Heart left ventricle (tissue), 16 donors: Measurements from ENCODE around the gene KRTAP9-2. TPM values are rescaled to one million over a fixed set of nuclear protein-coding genes. Genes with fewer than 3 reads are reported as not detected.
"Not testable (repeated sequence)": the region's sequence is repeated elsewhere in the genome, so short reads cannot be mapped to it uniquely, and the experiment has no call there.

Experiments
- ATAC-seq, 4 donors: fragments of 200-7000 bp; cut with Tn5 transposase; one replicate each; pipeline ENCODE4 v1.9.1; 2020 to 2022; ENCODE audit warnings: moderate library complexity in 4 of 4, mild to moderate bottlenecking in 3 of 4, moderate number of reproducible peaks in 1 of 4
- DNase-seq, 5 donors: peaks; one replicate each; pipeline ENCODE4 v3.0.0-alpha.2; 2020
- H3K27ac ChIP-seq, 12 donors: fragments of 200-600 bp; sonication (generic) in 4 of 12; one replicate each; pipeline versions ENCODE4 v1.5.0 to v1.8.0; 2016 to 2022; ENCODE audit warnings: mild to moderate bottlenecking in 2 of 12
- H3K27me3 ChIP-seq, 9 donors: fragments of 200-600 bp; sonication (generic) in 2 of 9; one replicate each; pipeline versions ENCODE4 v1.5.1 to v1.8.0; 2016 to 2022; ENCODE audit warnings: mild to moderate bottlenecking in 3 of 9
- H3K36me3 ChIP-seq, 9 donors: fragments of 200-600 bp; sonication (generic) in 2 of 9; one replicate each; pipeline versions ENCODE4 v1.5.0 to v1.8.0; 2018 to 2022; ENCODE audit warnings: mild to moderate bottlenecking in 2 of 9
- H3K4me1 ChIP-seq, 12 donors: fragments of 200-600 bp; sonication (generic) in 4 of 12; one replicate each; pipeline versions ENCODE4 v1.5.0 to v1.8.0; 2016 to 2022; ENCODE audit warnings: mild to moderate bottlenecking in 3 of 12
- H3K4me3 ChIP-seq, 12 donors: fragments of 200-600 bp; sonication (generic) in 4 of 12; one replicate each; pipeline versions ENCODE4 v1.5.0 to v1.8.0; 2017 to 2022; ENCODE audit warnings: mild to moderate bottlenecking in 9 of 12, moderate library complexity in 4 of 12
- H3K9me3 ChIP-seq, 12 donors: fragments of 200-600 bp; sonication (generic) in 4 of 12; one replicate each; pipeline versions ENCODE4 v1.5.0 to v1.8.0; 2016 to 2022; ENCODE audit warnings: mild to moderate bottlenecking in 1 of 12
- POLR2A ChIP-seq, 2 donors: fragments of 450-650 bp; IDR thresholded peaks; one replicate each; pipeline ENCODE4 v1.6.1; 2017; ENCODE audit warnings: antibody characterized with exemption in 2 of 2, mild to moderate bottlenecking in 2 of 2, moderate library complexity in 2 of 2
- WGBS, 4 donors: extraction: QIAGEN DNeasy Blood & Tissue Kit in 2 of 4; methylation state at CpG; one replicate each; pipeline versions ENCODE4 v1.1.5 to v1.1.7; 2013 to 2018; 5-methylcytosine and 5-hydroxymethylcytosine counted together
- intact Hi-C, 10 donors: fragments of 100-400 bp; cut with DNase I; formaldehyde crosslinking; loops; one replicate each; pipeline versions ENCODE4 v1.11.1 to v1.14.2; 2022
- polyA plus RNA-seq, 2 donors: library from polyadenylated mRNA; stranded (reverse); fragments of 200-250 nt; gene quantifications; one replicate each; pipeline ENCODE4 v1.2.3, GENCODE V29; 2013
- total RNA-seq, 9 donors: library from RNA; depleted of rRNA in 2 of 9; stranded (reverse); fragments of >200 nt in 2 of 9; fragmentation: NEBNext Ultra II Directional in 3 of 9; extraction: Animal tissue kit (Norgen Biotek cat#: 25700) in 3 of 9; gene quantifications; one replicate each; pipeline versions ENCODE4 v1.1.0 to v1.2.4, GENCODE V29; 2016 to 2023
- TF ChIP-seq, protein P1 (sequence below), 12 donors: fragments of 200-600 bp; sonication (generic) in 4 of 12; IDR thresholded peaks; one replicate each; pipeline versions ENCODE4 v1.5.0 to v1.8.0; 2018 to 2022; ENCODE audit warnings: antibody characterized with exemption in 12 of 12, mild to moderate bottlenecking in 5 of 12
- donor health status: ischemic (EF 13 %, LVEDD 7.1; RV severe dilation, severe dysfunction).
- donor health status: healthy with polysubstance abuse.
- donor health status: DM: no; HTN: yes; CAD: no.
- donor health status: DM: no; HTN: no; CAD: no.
- donor health status: ischemic (EF 25% LVEDD 6.9; RV normal size, moderate dysfunction).
- donor health status: ischemic (EF 25% LVEDD 5.7; RV mildly dilated, moderate dysfunction).
- donor health status: healthy.
- donor health status: DM: yes; HTN: yes; CAD: no.
- donor health status: ischemic (EF 35%, LVEDD 5.7; RV mildly dilated, moderate dysfunction).
- donor health status: nonischemic (EF 11% LVEDD 7.7; RV severe dilation, severe dysfunction).
- donor health status: DM: yes; HTN: yes; CAD: no.
- donor health status: PGD.
- donor health status: ischemic (EF 29% LVEDD 5.4; RV normal size, mild dysfunction).
- donor health status: nonischemic (EF 23%, LVEDD 6.1; RV moderate dilation, normal function).

The KRTAP9-2 gene
- total and polyA plus RNA-seq, 11 donors, result not detected

DNA sequence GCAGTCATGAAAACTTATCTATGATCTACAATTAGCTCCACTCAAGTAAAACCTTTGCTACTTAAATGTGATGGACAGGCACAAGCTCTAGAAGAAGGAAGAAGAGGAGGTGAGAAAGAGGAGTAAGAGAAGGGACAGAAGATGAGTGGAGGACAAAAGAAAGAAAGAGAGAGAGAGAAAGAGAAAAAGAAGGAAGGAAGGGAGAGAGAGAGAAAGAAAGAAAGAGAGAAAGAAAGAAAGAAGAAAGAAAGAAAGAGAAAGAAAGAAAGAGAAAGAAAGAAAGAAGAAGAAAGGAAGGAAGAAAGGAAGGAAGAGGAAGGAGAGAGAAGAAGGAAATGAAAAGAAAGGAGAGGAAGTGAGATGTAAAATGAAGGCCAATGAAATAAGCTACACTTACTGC lies 3.6 kb downstream of the KRTAP9-2 start:
- no peak overlapping the region for H3K4me3 ChIP-seq
- H3K9me3 ChIP-seq, result no peaks in the 10 kb centered on the region
- DNase-seq, result no peak
- no peaks in the 10 kb centered on the region for H3K36me3 ChIP-seq
- H3K27me3 ChIP-seq, result peaks cover 0 to 46% (median 6%) of the 10 kb centered on the region in 9 donors
- no peak for ATAC-seq
- H3K4me1 ChIP-seq, result no peaks in the 10 kb centered on the region
- no peak for TF ChIP-seq POLR2A (IDR thresholded peaks at IDR 0.05)
- TF ChIP-seq, protein P1, sequence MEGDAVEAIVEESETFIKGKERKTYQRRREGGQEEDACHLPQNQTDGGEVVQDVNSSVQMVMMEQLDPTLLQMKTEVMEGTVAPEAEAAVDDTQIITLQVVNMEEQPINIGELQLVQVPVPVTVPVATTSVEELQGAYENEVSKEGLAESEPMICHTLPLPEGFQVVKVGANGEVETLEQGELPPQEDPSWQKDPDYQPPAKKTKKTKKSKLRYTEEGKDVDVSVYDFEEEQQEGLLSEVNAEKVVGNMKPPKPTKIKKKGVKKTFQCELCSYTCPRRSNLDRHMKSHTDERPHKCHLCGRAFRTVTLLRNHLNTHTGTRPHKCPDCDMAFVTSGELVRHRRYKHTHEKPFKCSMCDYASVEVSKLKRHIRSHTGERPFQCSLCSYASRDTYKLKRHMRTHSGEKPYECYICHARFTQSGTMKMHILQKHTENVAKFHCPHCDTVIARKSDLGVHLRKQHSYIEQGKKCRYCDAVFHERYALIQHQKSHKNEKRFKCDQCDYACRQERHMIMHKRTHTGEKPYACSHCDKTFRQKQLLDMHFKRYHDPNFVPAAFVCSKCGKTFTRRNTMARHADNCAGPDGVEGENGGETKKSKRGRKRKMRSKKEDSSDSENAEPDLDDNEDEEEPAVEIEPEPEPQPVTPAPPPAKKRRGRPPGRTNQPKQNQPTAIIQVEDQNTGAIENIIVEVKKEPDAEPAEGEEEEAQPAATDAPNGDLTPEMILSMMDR (IDR thresholded peaks at IDR 0.05), result no peak
- no peak overlapping the region for H3K27ac ChIP-seq
- intact Hi-C loops, result no loop called here

DNA sequence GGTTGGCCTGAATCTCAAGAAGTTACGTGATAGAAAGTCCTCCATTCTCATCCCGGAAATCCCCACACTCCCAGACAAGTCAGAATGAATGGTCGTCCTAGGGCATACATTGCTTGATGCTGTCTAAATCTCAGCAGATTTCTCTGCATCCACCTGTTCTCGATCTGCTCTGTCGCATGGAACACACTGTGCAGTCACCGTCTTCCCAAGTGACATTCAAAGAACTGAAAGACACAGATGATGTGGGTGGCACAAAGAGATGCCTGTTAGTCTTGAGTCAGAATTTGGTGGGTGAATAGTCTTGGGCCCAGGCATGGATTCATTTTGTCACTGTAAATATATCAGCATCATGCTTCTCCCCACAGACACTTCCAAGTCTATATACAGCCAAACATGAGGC lies 5.3 kb downstream of the KRTAP9-2 start:
- H3K4me1 ChIP-seq, result no peaks in the 10 kb centered on the region
- intact Hi-C loops, result no loop called here
- H3K27me3 ChIP-seq, result peaks cover 0 to 35% (median 6%) of the 10 kb centered on the region in 9 donors
- H3K27ac ChIP-seq, result no peak overlapping the region
- 75 to 86% (median 85%) methylated on average over 6 of the region's 6 CpGs for WGBS, 4 donors
- no peaks in the 10 kb centered on the region for H3K9me3 ChIP-seq
- DNase-seq, result no peak
- TF ChIP-seq, protein P1 (IDR thresholded peaks at IDR 0.05), result no peak
- no peak for TF ChIP-seq POLR2A (IDR thresholded peaks at IDR 0.05)
- H3K36me3 ChIP-seq, result no peaks in the 10 kb centered on the region
- H3K4me3 ChIP-seq, result no peak overlapping the region
- no peak for ATAC-seq

- H3K4me1 ChIP-seq, ATAC-seq, H3K27ac ChIP-seq, intact Hi-C loops, H3K9me3 ChIP-seq, DNase-seq, H3K36me3 ChIP-seq, H3K4me3 ChIP-seq: not testable (repeated sequence)
- H3K27me3 ChIP-seq, result peaks cover 0 to 35% (median 6%) of the 10 kb centered on the region in 9 donors
- whole genome bisulfite sequencing, 4 donors, result 76 to 100% (median 84%) methylated on average over 1 of the region's 1 CpG
Observed at GRCh38 chr17:41232399-41233105, 6.1 kb downstream of the KRTAP9-2 start, which contains the start of gene KRTAP9-3. Gene KRTAP9-3, plus strand, starts transcription at chr17:41232449. Its CDS starts 53 bp downstream, at chr17:41232502.

- H3K27ac ChIP-seq, H3K4me3 ChIP-seq, intact Hi-C loops, ATAC-seq, H3K4me1 ChIP-seq, H3K36me3 ChIP-seq, DNase-seq, H3K9me3 ChIP-seq: not testable (repeated sequence)
- peaks cover 0 to 32% (median 4%) of the 10 kb centered on the region in 9 donors for H3K27me3 ChIP-seq
- 63 to 68% (median 65%) methylated on average over 4 of the region's 4 CpGs for WGBS, 4 donors
Observed at GRCh38 chr17:41237116-41237515, 10.7 kb downstream of the KRTAP9-2 start.

- peaks cover 0 to 24% (median 4%) of the 10 kb centered on the region in 9 donors for H3K27me3 ChIP-seq
- ATAC-seq, H3K4me1 ChIP-seq, H3K4me3 ChIP-seq, intact Hi-C loops, H3K27ac ChIP-seq, H3K36me3 ChIP-seq, H3K9me3 ChIP-seq, DNase-seq: not testable (repeated sequence)
- WGBS, 4 donors, result 30 to 53% (median 39%) methylated on average over 2 to 3 of the region's 3 CpGs
Observed at GRCh38 chr17:41237949-41238437, 11.5 kb downstream of the KRTAP9-2 start, which contains the start of gene KRTAP9-8. Gene KRTAP9-8, plus strand, starts transcription at chr17:41237999. Its CDS starts 53 bp downstream, at chr17:41238052.

- DNase-seq, H3K4me3 ChIP-seq, H3K27ac ChIP-seq, H3K36me3 ChIP-seq, ATAC-seq, H3K4me1 ChIP-seq, H3K9me3 ChIP-seq, intact Hi-C loops: not testable (repeated sequence)
- 46 to 57% (median 49%) methylated on average over 2 of the region's 2 CpGs for WGBS, 4 donors
- peaks cover 0 to 19% (median 3%) of the 10 kb centered on the region in 9 donors for H3K27me3 ChIP-seq
Observed at GRCh38 chr17:41246995-41247787, 20.7 kb downstream of the KRTAP9-2 start.

- 50 to 90% (median 61%) methylated on average over 1 to 2 of the region's 2 CpGs for WGBS, 4 donors
- H3K36me3 ChIP-seq, intact Hi-C loops, H3K27ac ChIP-seq, H3K4me1 ChIP-seq, DNase-seq, H3K4me3 ChIP-seq, H3K9me3 ChIP-seq, ATAC-seq: not testable (repeated sequence)
- H3K27me3 ChIP-seq, result peaks cover 0 to 34% (median 5%) of the 10 kb centered on the region in 9 donors
Observed at GRCh38 chr17:41249637-41250240, 23.3 kb downstream of the KRTAP9-2 start, which contains the start of gene KRTAP9-4. Gene KRTAP9-4, plus strand, starts transcription at chr17:41249687. Its CDS starts 34 bp downstream, at chr17:41249721.
